ENCODE results near the gene CCDC28A. TPM values are rescaled to one million over a fixed set of nuclear protein-coding genes. Genes with fewer than 3 reads are reported as not detected.

CCDC28A gene
- total RNA-seq, 2 experiments from 2014 or later = 13.2 to 14.6 TPM

GRCh38 chr6:138785980-138786379, 12.4 kb downstream of the CCDC28A start:
- ChIA-PET CTCF (no interaction called here), POLR2A (no interaction called here)

- POLR2A ChIA-PET = no interaction called here
Measured at GRCh38 chr6:138787138-138787537, 13.6 kb downstream of the CCDC28A start.

GRCh38 chr6:138795809-138796603, 22.4 kb downstream of the CCDC28A start, which contains the start of gene ECT2L:
TSS of gene ECT2L (plus strand) at chr6:138796087. CDS start at chr6:138813275, 17,188 bp downstream.
- ChIA-PET POLR2A (no interaction called here), CTCF (no interaction called here)

More at GRCh38 chr6:138787138-138787537, 13.6 kb downstream of the CCDC28A start:
- CTCF ChIA-PET = no interaction called here

GRCh38 chr6:138796771-138797170, 23.2 kb downstream of the CCDC28A start:
- POLR2A ChIA-PET = no interaction called here
- CTCF ChIA-PET = no interaction called here

- POLR2A ChIA-PET = no interaction called here
- CTCF ChIA-PET = interaction anchor here (0.6 kb wide), 1 partner anchor 523 kb away, joined by 3 read pairs; no protein-coding TSS in a partner anchor
Measured at GRCh38 chr6:138797806-138798446, 24.4 kb downstream of the CCDC28A start.

GRCh38 chr6:138800377-138801150, 27.0 kb downstream of the CCDC28A start:
- POLR2A ChIA-PET = no interaction called here
- CTCF ChIA-PET = no interaction called here

- POLR2A ChIA-PET = no interaction called here
- CTCF ChIA-PET = no interaction called here
Measured at GRCh38 chr6:138803331-138803730, 29.8 kb downstream of the CCDC28A start.

GRCh38 chr6:138803861-138804260, 30.3 kb downstream of the CCDC28A start:
- ChIA-PET CTCF (no interaction called here), POLR2A (no interaction called here)

GRCh38 chr6:138805016-138805765, 31.6 kb downstream of the CCDC28A start:
- CTCF ChIA-PET = no interaction called here
- POLR2A ChIA-PET = no interaction called here

GRCh38 chr6:138806889-138807288, 33.3 kb downstream of the CCDC28A start:
- ChIA-PET CTCF (interaction anchor here (0.7 kb wide), 2 partner anchors 7 to 501 kb away, joined by 3 to 4 read pairs; no protein-coding TSS in a partner anchor), POLR2A (interaction anchor here (0.7 kb wide), 1 partner anchor 157 kb away, joined by 3 read pairs; no protein-coding TSS in a partner anchor)

GRCh38 chr6:138809677-138810076, 36.1 kb downstream of the CCDC28A start:
- ChIA-PET CTCF (no interaction called here), POLR2A (no interaction called here)

GRCh38 chr6:138811866-138812265, 38.3 kb downstream of the CCDC28A start:
- POLR2A ChIA-PET = no interaction called here
- CTCF ChIA-PET = no interaction called here

GRCh38 chr6:138814179-138814834, 40.7 kb downstream of the CCDC28A start:
- ChIA-PET CTCF (interaction anchor here (0.6 to 1.2 kb wide), 2 partner anchors 8 to 175 kb away, joined by 3 read pairs; no protein-coding TSS in a partner anchor), POLR2A (no interaction called here)

GRCh38 chr6:138815221-138815620, 41.7 kb downstream of the CCDC28A start:
- ChIA-PET CTCF (interaction anchor here (0.6 to 1.7 kb wide), 4 partner anchors 173 to 549 kb away, joined by 3 to 6 read pairs (median 4); no protein-coding TSS in a partner anchor), POLR2A (no interaction called here)

- ChIA-PET POLR2A (interaction anchor here (0.8 kb wide), 1 partner anchor 213 kb away, joined by 3 read pairs; no protein-coding TSS in a partner anchor), CTCF (interaction anchor here (0.6 to 1.7 kb wide), 5 partner anchors 173 to 549 kb away, joined by 3 to 6 read pairs (median 3); no protein-coding TSS in a partner anchor)
Measured at GRCh38 chr6:138815797-138816528, 42.4 kb downstream of the CCDC28A start.

- ChIA-PET CTCF (no interaction called here), POLR2A (no interaction called here)
Measured at GRCh38 chr6:138817799-138818198, 44.2 kb downstream of the CCDC28A start.

GRCh38 chr6:138818496-138819194, 45.1 kb downstream of the CCDC28A start:
- CTCF ChIA-PET = interaction anchor here (1.1 kb wide), 1 partner anchor 38 kb away, joined by 3 read pairs; no protein-coding TSS in a partner anchor
- POLR2A ChIA-PET = no interaction called here

GRCh38 chr6:138821519-138821918, 48.0 kb downstream of the CCDC28A start:
- POLR2A ChIA-PET = no interaction called here
- CTCF ChIA-PET = no interaction called here
